Measurements from ENCODE around the gene C12orf56.
"Not testable (repeated sequence)": the region's sequence is repeated elsewhere in the genome, so short reads cannot be mapped to it uniquely, and the experiment has no call there.

C12orf56 gene

DNA sequence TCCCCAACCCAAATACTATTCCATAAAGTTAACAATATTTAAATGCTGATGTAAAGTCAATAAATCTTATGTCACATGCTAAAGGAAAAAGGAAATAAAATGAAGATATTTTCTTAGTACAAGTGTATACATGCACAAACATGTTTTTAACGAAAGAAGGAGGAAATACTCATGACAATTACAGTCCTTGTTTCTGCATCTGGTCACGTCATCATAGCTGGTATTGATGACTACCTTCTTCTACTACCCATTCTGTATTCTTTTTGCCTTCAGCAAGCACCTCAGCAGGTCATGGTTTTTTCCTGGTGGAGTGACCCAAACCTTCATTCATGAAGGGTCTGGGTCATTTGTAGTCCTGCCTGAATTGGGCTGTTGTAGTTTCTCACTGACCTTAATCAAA, 50.0 kb downstream of the C12orf56 start:
- H3K9me3 ChIP-seq (ENCODE audit: control insufficient read depth, insufficient read depth, low read length); H3K4me3 ChIP-seq (ENCODE audit: low read length); H3K4me1 ChIP-seq (ENCODE audit: control insufficient read depth, insufficient read depth, low read length); H3K27ac ChIP-seq (ENCODE audit: low read length); H3K36me3 ChIP-seq (ENCODE audit: control insufficient read depth, insufficient read depth, low read length); H3K27me3 ChIP-seq (ENCODE audit: control insufficient read depth, insufficient read depth, low read length); DNase-seq (ENCODE audit: low read depth, low spot score): not testable (repeated sequence)
- no CpG with 5 or more reads among the region's 2 CpGs for WGBS (ENCODE audit: insufficient coverage, insufficient read length)

DNA sequence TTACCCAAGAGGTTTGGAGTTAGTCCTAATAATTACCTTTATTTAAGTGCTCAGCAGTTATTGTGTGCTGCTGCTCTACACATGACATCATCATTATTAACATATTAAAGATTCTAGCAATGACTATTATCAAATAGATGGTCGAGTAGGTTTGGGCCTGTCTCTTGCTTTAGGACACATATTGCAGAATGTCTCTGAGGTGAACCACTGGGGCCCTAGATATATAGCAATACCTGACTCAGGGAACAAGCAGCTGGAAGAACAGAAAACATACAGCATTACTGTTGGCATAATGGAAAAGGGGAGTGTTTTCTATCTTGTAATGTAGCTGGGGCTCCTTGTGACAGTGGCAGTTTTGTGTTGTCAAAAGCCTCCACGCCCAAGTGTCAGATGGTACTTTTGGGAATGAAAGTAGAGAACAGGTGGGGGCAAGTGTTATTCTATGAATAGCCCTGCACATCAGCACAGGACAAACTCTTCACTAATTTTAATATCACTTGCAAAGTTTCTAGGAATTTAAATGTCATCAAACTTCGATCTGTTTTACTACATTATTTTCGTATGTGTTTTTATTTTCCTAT, 54.6 kb downstream of the C12orf56 start:
- no CpG with 5 or more reads among the region's 4 CpGs for WGBS (ENCODE audit: insufficient coverage, insufficient read length)
- Histone ChIP-seq H3K36me3 (ENCODE audit: control insufficient read depth, insufficient read depth, low read length) (no peaks in the 10 kb centered on the region), H3K4me3 (ENCODE audit: low read length) (no peak overlapping the region), H3K27ac (ENCODE audit: low read length) (no peak overlapping the region), H3K27me3 (ENCODE audit: control insufficient read depth, insufficient read depth, low read length) (no peaks in the 10 kb centered on the region), H3K4me1 (ENCODE audit: control insufficient read depth, insufficient read depth, low read length) (no peaks in the 10 kb centered on the region), H3K9me3 (ENCODE audit: control insufficient read depth, insufficient read depth, low read length) (no peaks in the 10 kb centered on the region)
- DNase-seq (ENCODE audit: low read depth, low spot score): no peak

DNA sequence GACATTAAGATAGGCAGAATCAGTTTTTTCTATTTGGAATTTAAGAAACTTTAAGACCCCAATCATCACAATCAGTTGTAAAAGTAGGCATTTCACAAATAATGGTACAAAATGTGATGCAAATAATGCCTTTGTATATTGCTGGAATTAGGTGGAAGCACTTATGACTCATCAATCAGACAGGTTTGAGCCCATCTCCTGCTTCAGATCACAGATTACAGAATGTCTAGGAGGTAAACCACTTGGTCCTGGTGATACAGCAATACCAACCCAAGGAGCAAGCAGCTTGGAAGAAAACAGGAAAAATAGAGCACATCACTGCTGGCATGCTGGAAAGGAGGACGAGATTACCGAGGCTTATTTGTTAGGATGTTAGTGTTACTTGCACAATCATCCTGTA, 57.6 kb downstream of the C12orf56 start:
- no peak overlapping the region for H3K27ac ChIP-seq (ENCODE audit: low read length)
- WGBS (ENCODE audit: insufficient coverage, insufficient read length): no CpG with 5 or more reads among the region's 2 CpGs
- DNase-seq (ENCODE audit: low read depth, low spot score): no peak

DNA sequence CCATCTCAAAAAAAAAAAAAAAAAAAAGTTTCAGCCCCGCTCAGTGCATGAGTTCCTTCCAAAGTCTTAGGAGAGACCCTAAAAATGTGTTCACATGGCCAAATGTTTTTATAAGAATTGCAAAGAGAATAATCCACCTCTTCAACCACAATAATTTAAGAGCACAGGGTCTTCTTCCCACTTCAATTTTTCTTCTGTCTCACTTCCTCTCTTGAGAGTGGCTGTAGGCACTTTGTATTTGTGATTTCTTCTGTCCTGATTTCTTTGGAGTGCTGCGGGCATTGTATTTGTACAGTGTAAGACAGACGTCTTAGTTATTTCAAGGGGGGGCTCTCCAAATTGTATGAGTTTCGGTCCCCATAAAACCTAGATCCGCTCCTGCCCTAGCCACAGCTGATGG, 58.3 kb downstream of the C12orf56 start:
- H3K4me3 ChIP-seq (ENCODE audit: low read length): no peak overlapping the region
- no peaks in the 10 kb centered on the region for H3K36me3 ChIP-seq (ENCODE audit: control insufficient read depth, insufficient read depth, low read length)
- H3K9me3 ChIP-seq (ENCODE audit: control insufficient read depth, insufficient read depth, low read length): no peaks in the 10 kb centered on the region
- WGBS (ENCODE audit: insufficient coverage, insufficient read length): no CpG with 5 or more reads among the region's 5 CpGs
- H3K27ac ChIP-seq (ENCODE audit: low read length): no peak overlapping the region
- no peaks in the 10 kb centered on the region for H3K4me1 ChIP-seq (ENCODE audit: control insufficient read depth, insufficient read depth, low read length)
- no peaks in the 10 kb centered on the region for H3K27me3 ChIP-seq (ENCODE audit: control insufficient read depth, insufficient read depth, low read length)
- DNase-seq (ENCODE audit: low read depth, low spot score): no peak

More for the DNA sequence above, 57.6 kb downstream of the C12orf56 start:
- H3K27me3 ChIP-seq (ENCODE audit: control insufficient read depth, insufficient read depth, low read length): no peaks in the 10 kb centered on the region
- H3K4me1 ChIP-seq (ENCODE audit: control insufficient read depth, insufficient read depth, low read length): no peaks in the 10 kb centered on the region
- H3K36me3 ChIP-seq (ENCODE audit: control insufficient read depth, insufficient read depth, low read length): no peaks in the 10 kb centered on the region
- no peak overlapping the region for H3K4me3 ChIP-seq (ENCODE audit: low read length)
- no peaks in the 10 kb centered on the region for H3K9me3 ChIP-seq (ENCODE audit: control insufficient read depth, insufficient read depth, low read length)

DNA sequence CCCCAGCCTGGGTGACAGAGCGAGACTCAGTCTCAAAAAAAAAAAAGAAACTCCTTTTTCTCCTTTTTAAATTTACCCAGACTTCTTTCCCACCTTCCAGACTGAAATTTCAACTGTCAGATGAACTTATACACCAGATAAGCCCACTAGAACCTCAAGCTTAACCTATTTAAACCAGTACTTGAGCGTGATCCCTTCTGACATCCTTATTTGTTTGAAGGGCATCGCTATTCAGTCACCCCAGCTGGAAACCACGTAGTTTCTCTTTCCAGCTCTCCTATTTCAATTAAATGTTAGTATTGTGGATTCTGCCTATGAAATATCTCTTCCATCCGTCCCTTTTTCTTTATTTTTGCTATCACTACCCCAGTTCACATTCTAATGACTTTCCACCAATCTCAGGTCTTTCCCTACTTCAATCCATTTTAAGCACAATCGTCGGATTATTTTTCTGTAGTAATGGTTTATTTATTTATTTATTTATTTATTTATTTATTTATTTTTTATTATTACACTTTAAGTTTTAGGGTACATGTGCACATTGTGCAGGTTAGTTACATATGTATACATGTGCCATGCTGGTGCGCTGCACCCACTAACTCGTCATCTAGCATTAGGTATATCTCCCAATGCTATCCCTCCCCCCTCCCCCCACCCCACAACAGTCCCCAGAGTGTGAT, 61.4 kb downstream of the C12orf56 start:
- WGBS (ENCODE audit: insufficient coverage, insufficient read length): no CpG with 5 or more reads among the region's 9 CpGs
- H3K4me1 ChIP-seq (ENCODE audit: control insufficient read depth, insufficient read depth, low read length); H3K4me3 ChIP-seq (ENCODE audit: low read length); H3K27ac ChIP-seq (ENCODE audit: low read length); H3K9me3 ChIP-seq (ENCODE audit: control insufficient read depth, insufficient read depth, low read length); DNase-seq (ENCODE audit: low read depth, low spot score); H3K36me3 ChIP-seq (ENCODE audit: control insufficient read depth, insufficient read depth, low read length); H3K27me3 ChIP-seq (ENCODE audit: control insufficient read depth, insufficient read depth, low read length): not testable (repeated sequence)

DNA sequence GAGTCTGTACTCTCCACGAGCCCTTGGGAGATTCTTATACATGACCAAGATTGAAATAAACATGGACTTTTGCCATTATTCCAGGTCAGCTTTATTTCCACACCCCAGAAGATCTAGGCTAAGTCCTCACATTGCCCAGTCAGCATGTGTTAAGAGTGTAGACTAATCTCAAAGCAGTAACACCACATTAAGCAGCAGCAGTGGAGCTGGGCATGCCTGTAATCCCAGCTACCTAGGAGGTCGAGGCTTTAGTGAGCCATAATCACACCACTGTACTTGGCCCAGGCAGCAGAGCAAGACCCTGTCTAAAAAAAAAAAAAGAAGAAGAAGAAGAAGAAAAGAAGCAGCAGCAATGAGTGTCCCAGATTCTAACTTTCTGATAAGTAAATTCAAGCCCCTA, 65.5 kb downstream of the C12orf56 start:
- Histone ChIP-seq H3K4me1 (ENCODE audit: control insufficient read depth, insufficient read depth, low read length) (peaks cover 2% of the 10 kb centered on the region; the same call in 1 of the 2 replicates), H3K4me3 (ENCODE audit: low read length) (no peak overlapping the region), H3K27ac (ENCODE audit: low read length) (no peak overlapping the region), H3K36me3 (ENCODE audit: control insufficient read depth, insufficient read depth, low read length) (no peaks in the 10 kb centered on the region), H3K27me3 (ENCODE audit: control insufficient read depth, insufficient read depth, low read length) (no peaks in the 10 kb centered on the region; the same call in 1 of the 2 replicates), H3K9me3 (ENCODE audit: control insufficient read depth, insufficient read depth, low read length) (no peaks in the 10 kb centered on the region)
- whole genome bisulfite sequencing (ENCODE audit: insufficient coverage, insufficient read length): no CpG with 5 or more reads among the region's 2 CpGs
- DNase-seq (ENCODE audit: low read depth, low spot score): no peak

DNA sequence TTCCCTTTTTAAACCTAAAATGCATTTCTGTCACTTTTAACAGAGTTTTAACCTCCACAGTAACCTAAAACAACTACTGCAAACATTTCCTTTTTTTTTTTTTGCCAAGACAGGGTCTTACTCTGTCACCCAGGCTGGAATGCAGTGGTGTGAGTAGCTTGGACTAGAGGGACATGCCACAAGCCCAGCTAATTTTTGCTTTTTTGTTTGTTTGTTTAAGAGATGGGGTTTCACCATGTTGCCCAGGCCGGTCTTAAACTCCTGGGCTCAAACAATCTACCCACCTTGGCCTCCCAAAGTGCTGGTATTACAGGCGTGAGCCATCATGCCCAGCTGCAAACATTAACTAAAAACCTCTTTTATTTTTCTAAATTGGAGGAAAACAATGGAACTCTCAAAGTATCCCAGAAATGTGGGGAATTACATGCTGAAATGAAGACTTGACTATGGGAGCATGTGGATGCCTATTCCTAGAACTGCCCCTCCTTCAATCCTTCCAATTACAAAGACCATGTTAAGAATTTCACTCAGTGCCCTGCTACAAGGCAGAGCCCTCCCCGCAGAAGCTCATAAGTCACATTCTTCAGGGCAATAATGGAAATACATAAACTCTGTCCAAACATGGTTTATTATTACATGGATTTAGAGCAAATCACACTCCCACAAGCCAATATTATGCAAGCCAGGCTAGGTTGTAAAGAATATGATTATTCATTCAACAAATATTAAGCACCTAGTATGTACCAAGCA, 66.9 kb downstream of the C12orf56 start:
- no peak overlapping the region for H3K27ac ChIP-seq (ENCODE audit: low read length)
- H3K36me3 ChIP-seq (ENCODE audit: control insufficient read depth, insufficient read depth, low read length): no peaks in the 10 kb centered on the region
- H3K9me3 ChIP-seq (ENCODE audit: control insufficient read depth, insufficient read depth, low read length): no peaks in the 10 kb centered on the region
- peaks cover 2% of the 10 kb centered on the region; the same call in 1 of the 2 replicates for H3K4me1 ChIP-seq (ENCODE audit: control insufficient read depth, insufficient read depth, low read length)
- no peak for DNase-seq (ENCODE audit: low read depth, low spot score)
- H3K4me3 ChIP-seq (ENCODE audit: low read length): no peak overlapping the region
- H3K27me3 ChIP-seq (ENCODE audit: control insufficient read depth, insufficient read depth, low read length): no peaks in the 10 kb centered on the region; the same call in 1 of the 2 replicates
- no CpG with 5 or more reads among the region's 3 CpGs for WGBS (ENCODE audit: insufficient coverage, insufficient read length)

DNA sequence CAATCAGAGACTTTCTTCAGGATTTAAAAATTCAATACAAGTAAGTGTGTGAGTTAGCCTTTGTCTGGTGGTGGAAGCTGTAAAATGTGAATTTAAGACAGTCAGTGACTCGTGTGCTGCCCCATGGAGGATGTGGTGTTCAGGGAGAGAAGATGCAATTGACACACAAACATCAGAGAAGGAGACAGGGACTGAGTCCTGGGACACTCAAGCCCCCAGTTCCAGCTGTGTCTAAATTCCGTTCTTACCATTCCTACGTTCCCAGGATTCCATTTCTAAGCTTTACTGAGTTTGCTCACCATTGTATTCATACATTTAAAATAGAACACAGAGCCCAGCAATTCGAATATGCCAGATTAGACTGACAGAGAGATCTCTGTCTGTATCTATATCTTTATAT, 67.6 kb downstream of the C12orf56 start:
- Histone ChIP-seq H3K4me1 (ENCODE audit: control insufficient read depth, insufficient read depth, low read length) (peaks cover 2% of the 10 kb centered on the region; the same call in 1 of the 2 replicates), H3K4me3 (ENCODE audit: low read length) (no peak overlapping the region), H3K9me3 (ENCODE audit: control insufficient read depth, insufficient read depth, low read length) (no peaks in the 10 kb centered on the region), H3K27ac (ENCODE audit: low read length) (no peak overlapping the region), H3K36me3 (ENCODE audit: control insufficient read depth, insufficient read depth, low read length) (no peaks in the 10 kb centered on the region), H3K27me3 (ENCODE audit: control insufficient read depth, insufficient read depth, low read length) (no peaks in the 10 kb centered on the region; the same call in 1 of the 2 replicates)
- DNase-seq (ENCODE audit: low read depth, low spot score): no peak
- no CpG with 5 or more reads among the region's 4 CpGs for WGBS (ENCODE audit: insufficient coverage, insufficient read length)

DNA sequence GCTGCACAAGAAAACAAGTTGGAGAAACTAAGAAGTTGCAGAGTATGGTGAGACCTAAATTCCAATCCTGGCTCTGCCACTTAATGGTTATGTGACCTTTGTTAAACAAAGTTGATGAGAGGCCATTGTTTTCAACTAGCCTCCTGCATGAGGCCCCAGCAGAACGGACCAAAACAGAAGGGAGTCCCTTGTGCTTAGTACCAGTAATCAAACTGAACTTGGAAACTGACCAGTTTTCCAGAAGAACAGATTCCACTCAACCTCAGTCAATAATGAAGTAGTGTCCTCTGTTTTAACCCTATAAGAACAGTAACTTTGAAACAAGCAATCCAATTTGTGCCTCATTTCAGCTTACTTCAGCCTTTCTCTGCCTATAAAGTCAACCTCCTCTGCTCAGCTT, 69.9 kb downstream of the C12orf56 start:
- H3K27ac ChIP-seq (ENCODE audit: low read length): no peak overlapping the region
- no CpG with 5 or more reads among the region's 1 CpG for WGBS (ENCODE audit: insufficient coverage, insufficient read length)
- H3K9me3 ChIP-seq (ENCODE audit: control insufficient read depth, insufficient read depth, low read length): no peaks in the 10 kb centered on the region

DNA sequence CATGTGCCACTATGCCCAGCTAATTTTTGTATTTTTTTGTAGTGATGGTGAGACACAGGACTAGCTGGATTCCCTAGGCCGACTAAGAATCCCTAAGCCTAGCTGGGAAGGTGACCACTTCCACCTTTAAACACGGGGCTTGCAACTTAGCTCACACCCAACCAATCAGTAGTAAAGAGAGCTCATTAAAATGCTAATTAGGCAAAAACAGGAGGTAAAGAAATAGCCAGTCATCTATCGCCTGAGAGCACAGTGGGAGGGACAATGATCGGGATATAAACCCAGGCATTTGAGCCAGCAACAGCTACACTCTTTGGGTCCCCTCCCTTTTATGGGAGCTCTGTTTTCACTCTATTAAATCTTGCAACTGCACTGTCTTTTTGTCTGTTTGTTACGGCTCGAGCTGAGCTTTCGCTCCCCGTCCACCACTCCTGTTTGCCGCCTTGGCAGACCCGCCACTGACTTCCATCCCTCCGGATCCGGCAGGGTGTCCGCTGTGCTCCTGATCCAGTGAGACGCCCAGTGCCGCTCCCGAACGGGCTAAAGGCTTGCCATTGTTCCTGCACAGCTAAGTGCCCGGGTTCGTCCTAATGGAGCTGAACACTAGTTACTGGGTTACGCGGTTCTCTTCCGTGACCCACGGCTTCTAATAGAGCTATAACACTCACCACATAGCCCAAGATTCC, 70.9 kb downstream of the C12orf56 start:
- not testable (repeated sequence) for H3K27me3 ChIP-seq (ENCODE audit: control insufficient read depth, insufficient read depth, low read length); H3K36me3 ChIP-seq (ENCODE audit: control insufficient read depth, insufficient read depth, low read length); H3K27ac ChIP-seq (ENCODE audit: low read length); H3K4me1 ChIP-seq (ENCODE audit: control insufficient read depth, insufficient read depth, low read length); DNase-seq (ENCODE audit: low read depth, low spot score); H3K4me3 ChIP-seq (ENCODE audit: low read length); H3K9me3 ChIP-seq (ENCODE audit: control insufficient read depth, insufficient read depth, low read length)
- no CpG with 5 or more reads among the region's 23 CpGs for WGBS (ENCODE audit: insufficient coverage, insufficient read length)

More for the DNA sequence above, 69.9 kb downstream of the C12orf56 start:
- H3K4me1 ChIP-seq (ENCODE audit: control insufficient read depth, insufficient read depth, low read length): peaks cover 2% of the 10 kb centered on the region; the same call in 1 of the 2 replicates
- DNase-seq (ENCODE audit: low read depth, low spot score): no peak
- H3K4me3 ChIP-seq (ENCODE audit: low read length): no peak overlapping the region
- no peaks in the 10 kb centered on the region for H3K36me3 ChIP-seq (ENCODE audit: control insufficient read depth, insufficient read depth, low read length)
- H3K27me3 ChIP-seq (ENCODE audit: control insufficient read depth, insufficient read depth, low read length): no peaks in the 10 kb centered on the region; the same call in 1 of the 2 replicates

Data from iPS DF 6.9 (cell line).